MG63 (cell line): ENCODE results near the gene NXN. TPM values are rescaled to one million over a fixed set of nuclear protein-coding genes. Genes with fewer than 3 reads are reported as not detected.
"Not testable (repeated sequence)": the region's sequence is repeated elsewhere in the genome, so short reads cannot be mapped to it uniquely, and the experiment has no call there.

ENCODE experiments used
- DNase-seq: peaks from one replicate; pipeline ENCODE4 v3.0.0-alpha.2; 2020
- H3K27me3 ChIP-seq: fragments of 250-450 bp; sonication (Bioruptor Pico); 2 replicates; pipeline ENCODE4 v1.5.1; 2020; ENCODE audit warnings: mild to moderate bottlenecking, moderate library complexity
- H3K36me3 ChIP-seq: fragments of 250-450 bp; sonication (Bioruptor Pico); 2 replicates; pipeline ENCODE4 v1.5.1; 2020; ENCODE audit warnings: mild to moderate bottlenecking, moderate library complexity
- H3K4me3 ChIP-seq: fragments of 250-450 bp; sonication (Bioruptor Pico); 2 replicates; pipeline ENCODE4 v1.5.1; 2020; ENCODE audit warnings: mild to moderate bottlenecking, moderate library complexity
- H3K9me3 ChIP-seq: fragments of 250-450 bp; sonication (Bioruptor Pico); 2 replicates; pipeline ENCODE4 v1.5.1; 2020; ENCODE audit warnings: mild to moderate bottlenecking, moderate library complexity
- total RNA-seq: library from RNA; depleted of rRNA; stranded (reverse); fragments of >200 nt; shearing (Covaris generic); gene quantifications from 2 replicates; pipeline ENCODE4 v1.2.3, GENCODE V29; 2014; ENCODE audit warnings: low replicate concordance

The NXN gene
- total RNA-seq, 1 experiment from 2014 or later: 100 TPM

GRCh38 chr17:828761-829160 is 150.8 kb downstream of the NXN start:
- Histone ChIP-seq H3K36me3 (peaks cover 11% of the 10 kb centered on the region), H3K27me3 (no peaks in the 10 kb centered on the region), H3K4me3 (no peak overlapping the region), H3K9me3 (no peaks in the 10 kb centered on the region)
- no peak for DNase-seq

- no peaks in the 10 kb centered on the region for H3K9me3 ChIP-seq
- H3K4me3 ChIP-seq: no peak overlapping the region
- no peak for DNase-seq
- H3K27me3 ChIP-seq: no peaks in the 10 kb centered on the region
- peaks cover 15% of the 10 kb centered on the region for H3K36me3 ChIP-seq
These were observed 152.8 kb downstream of the NXN start for GRCh38 chr17:826778-827177.

GRCh38 chr17:825216-825615 is 154.4 kb downstream of the NXN start:
- no peaks in the 10 kb centered on the region for H3K27me3 ChIP-seq
- no peak for DNase-seq
- peaks cover 15% of the 10 kb centered on the region for H3K36me3 ChIP-seq
- H3K4me3 ChIP-seq: no peak overlapping the region
- H3K9me3 ChIP-seq: no peaks in the 10 kb centered on the region

GRCh38 chr17:824378-824777 is 155.2 kb downstream of the NXN start:
- Histone ChIP-seq H3K9me3 (no peaks in the 10 kb centered on the region), H3K27me3 (no peaks in the 10 kb centered on the region), H3K4me3 (no peak overlapping the region), H3K36me3 (peaks cover 18% of the 10 kb centered on the region)
- no peak for DNase-seq

GRCh38 chr17:823501-823902 is 156.1 kb downstream of the NXN start:
- DNase-seq: no peak
- Histone ChIP-seq H3K27me3 (no peaks in the 10 kb centered on the region), H3K36me3 (peaks cover 19% of the 10 kb centered on the region), H3K4me3 (no peak overlapping the region), H3K9me3 (no peaks in the 10 kb centered on the region)

- DNase-seq: no peak
- peaks cover 27% of the 10 kb centered on the region for H3K36me3 ChIP-seq
These were observed 160.3 kb downstream of the NXN start for GRCh38 chr17:819251-819650.

GRCh38 chr17:814371-814770 is 165.2 kb downstream of the NXN start:
- Histone ChIP-seq H3K4me3 (no peak overlapping the region), H3K9me3 (no peaks in the 10 kb centered on the region), H3K27me3 (no peaks in the 10 kb centered on the region), H3K36me3 (peaks cover 26% of the 10 kb centered on the region)
- DNase-seq: no peak

More at GRCh38 chr17:819251-819650, 160.3 kb downstream of the NXN start:
- no peaks in the 10 kb centered on the region for H3K27me3 ChIP-seq
- no peaks in the 10 kb centered on the region for H3K9me3 ChIP-seq
- no peak overlapping the region for H3K4me3 ChIP-seq

- peaks cover 22% of the 10 kb centered on the region for H3K36me3 ChIP-seq
These were observed 166.9 kb downstream of the NXN start for GRCh38 chr17:812638-813204.

GRCh38 chr17:811051-811784 is 168.4 kb downstream of the NXN start:
- DNase-seq: no peak
- Histone ChIP-seq H3K36me3 (peaks cover 17% of the 10 kb centered on the region), H3K4me3 (no peak overlapping the region), H3K9me3 (no peaks in the 10 kb centered on the region), H3K27me3 (no peaks in the 10 kb centered on the region)

More at GRCh38 chr17:812638-813204, 166.9 kb downstream of the NXN start:
- no peak for DNase-seq
- no peaks in the 10 kb centered on the region for H3K9me3 ChIP-seq
- no peaks in the 10 kb centered on the region for H3K27me3 ChIP-seq
- H3K4me3 ChIP-seq: no peak overlapping the region

GRCh38 chr17:807523-808294 is 171.9 kb downstream of the NXN start:
- H3K36me3 ChIP-seq: peaks cover 7% of the 10 kb centered on the region
- H3K27me3 ChIP-seq: no peaks in the 10 kb centered on the region
- H3K4me3 ChIP-seq: no peak overlapping the region
- H3K9me3 ChIP-seq: no peaks in the 10 kb centered on the region
- DNase-seq: no peak

GRCh38 chr17:806781-807522 is 172.6 kb downstream of the NXN start:
- Histone ChIP-seq H3K9me3 (no peaks in the 10 kb centered on the region), H3K36me3 (no peaks in the 10 kb centered on the region; the same call in none of the 2 replicates), H3K27me3 (no peaks in the 10 kb centered on the region), H3K4me3 (no peak overlapping the region)
- no peak for DNase-seq

- Histone ChIP-seq H3K4me3 (no peak overlapping the region), H3K27me3 (no peaks in the 10 kb centered on the region), H3K36me3 (no peaks in the 10 kb centered on the region; the same call in none of the 2 replicates), H3K9me3 (no peaks in the 10 kb centered on the region)
- DNase-seq: no peak
These were observed 173.2 kb downstream of the NXN start for GRCh38 chr17:806346-806745.

- not testable (repeated sequence) for H3K4me3 ChIP-seq, H3K9me3 ChIP-seq, H3K27me3 ChIP-seq, H3K36me3 ChIP-seq, DNase-seq
These were observed 173.7 kb downstream of the NXN start for GRCh38 chr17:805886-806285.

- no peaks in the 10 kb centered on the region for H3K27me3 ChIP-seq
- no peaks in the 10 kb centered on the region; the same call in none of the 2 replicates for H3K36me3 ChIP-seq
- no peaks in the 10 kb centered on the region for H3K9me3 ChIP-seq
- H3K4me3 ChIP-seq: no peak overlapping the region
- no peak for DNase-seq
These were observed 174.8 kb downstream of the NXN start for GRCh38 chr17:804541-805435.

GRCh38 chr17:802901-803881 is 176.4 kb downstream of the NXN start:
- Histone ChIP-seq H3K9me3 (no peaks in the 10 kb centered on the region), H3K36me3 (peaks cover 5% of the 10 kb centered on the region; the same call in 1 of the 2 replicates), H3K4me3 (no peak overlapping the region), H3K27me3 (no peaks in the 10 kb centered on the region)
- no peak for DNase-seq
